ENCODE data around the gene DET1. TPM values are rescaled to one million over a fixed set of nuclear protein-coding genes. Genes with fewer than 3 reads are reported as not detected.
"Not testable (repeated sequence)": the region's sequence is repeated elsewhere in the genome, so short reads cannot be mapped to it uniquely, and the experiment has no call there.

The DET1 gene
- polyA plus RNA-seq, 4 donors = 11.5 to 17.9 (median 15.7) TPM

DNA sequence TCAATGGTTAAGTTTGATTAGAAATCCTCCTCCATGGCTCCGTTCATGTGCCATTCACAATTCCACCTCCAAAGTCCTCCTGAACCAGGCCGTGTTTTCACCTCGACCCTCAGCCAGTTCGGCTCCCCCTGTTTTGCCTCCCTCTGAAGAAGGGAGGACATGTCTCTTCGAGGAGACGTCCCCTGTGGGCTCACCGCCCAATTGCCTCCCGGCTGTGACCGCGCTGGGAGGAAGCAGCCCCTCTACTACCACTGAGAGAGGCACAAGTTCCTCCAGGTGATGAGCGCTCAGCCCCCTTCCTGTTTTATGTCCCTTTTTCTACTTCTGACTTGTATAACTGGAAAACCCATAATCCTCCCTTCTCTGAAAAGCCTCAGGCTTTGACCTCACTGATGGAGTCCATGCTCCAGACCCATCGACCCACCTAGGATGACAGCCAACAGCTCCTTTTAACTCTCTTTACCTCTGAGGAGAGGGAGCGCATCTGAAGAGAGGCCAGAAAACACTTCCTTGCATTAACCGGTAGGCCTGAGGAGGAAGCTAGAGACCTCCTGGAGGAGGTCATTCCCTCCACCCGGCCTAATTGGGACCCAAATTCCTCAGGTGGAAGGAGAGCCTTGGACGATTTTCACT, 4.7 kb downstream of the DET1 start:
- DNase-seq (ENCODE audit: low read depth in 4 of 4, low spot score in 2 of 4) = no peak

DNA sequence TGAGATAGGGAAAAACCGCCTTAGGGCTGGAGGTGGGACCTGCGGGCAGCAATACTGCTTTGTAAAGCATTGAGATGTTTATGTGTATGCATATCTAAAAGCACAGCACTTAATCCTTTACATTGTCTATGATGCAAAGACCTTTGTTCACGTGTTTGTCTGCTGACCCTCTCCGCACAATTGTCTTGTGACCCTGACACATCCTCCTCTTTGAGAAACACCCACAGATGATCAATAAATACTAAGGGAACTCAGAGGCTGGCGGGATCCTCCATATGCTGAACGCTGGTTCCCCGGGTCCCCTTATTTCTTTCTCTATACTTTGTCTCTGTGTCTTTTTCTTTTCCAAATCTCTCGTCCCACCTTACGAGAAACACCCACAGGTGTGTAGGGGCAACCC, 5.4 kb downstream of the DET1 start:
- DNase-seq (ENCODE audit: low read depth in 4 of 4, low spot score in 2 of 4) = not testable (repeated sequence)

DNA sequence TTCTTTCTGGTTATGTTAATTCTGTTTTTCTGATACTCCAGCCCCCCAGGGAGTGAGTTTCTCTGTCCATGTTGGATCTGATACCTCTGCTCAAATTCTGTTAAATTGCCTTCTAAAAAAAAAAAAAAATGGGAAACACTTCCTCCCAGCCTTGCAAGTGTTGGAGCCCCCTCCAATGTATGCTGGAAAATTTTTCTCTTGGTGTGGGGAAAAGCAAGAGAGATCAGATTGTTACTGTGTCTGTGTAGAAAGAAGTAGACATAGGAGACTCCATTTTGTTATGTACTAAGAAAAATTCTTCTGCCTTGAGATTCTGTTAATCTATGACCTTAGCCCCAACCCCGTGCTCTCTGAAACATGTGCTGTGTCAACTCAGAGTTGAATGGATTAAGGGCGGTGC, 6.1 kb downstream of the DET1 start:
- not testable (repeated sequence) for DNase-seq (ENCODE audit: low read depth in 4 of 4, low spot score in 2 of 4)

DNA sequence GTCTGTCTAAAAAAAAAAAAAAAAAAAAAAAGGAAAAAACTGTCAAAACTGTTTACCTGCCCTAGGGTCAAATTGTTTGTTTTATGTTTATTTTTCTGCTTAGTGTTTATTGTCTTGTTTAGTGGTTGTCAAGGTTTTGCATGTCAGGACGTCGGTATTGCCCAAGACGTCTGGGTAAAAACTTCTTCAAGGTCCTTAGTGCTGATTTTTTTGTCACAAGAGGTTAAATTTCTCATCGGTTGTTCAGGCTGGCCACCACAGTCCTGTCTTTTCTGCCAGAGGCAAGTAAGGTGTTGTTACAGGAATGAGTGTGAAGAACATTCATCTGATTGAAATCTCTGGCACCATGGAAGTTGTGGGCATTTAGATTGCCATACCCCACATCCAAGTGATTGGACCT, 7.0 kb downstream of the DET1 start:
- DNase-seq (ENCODE audit: low read depth in 4 of 4, low spot score in 2 of 4) = no peak

DNA sequence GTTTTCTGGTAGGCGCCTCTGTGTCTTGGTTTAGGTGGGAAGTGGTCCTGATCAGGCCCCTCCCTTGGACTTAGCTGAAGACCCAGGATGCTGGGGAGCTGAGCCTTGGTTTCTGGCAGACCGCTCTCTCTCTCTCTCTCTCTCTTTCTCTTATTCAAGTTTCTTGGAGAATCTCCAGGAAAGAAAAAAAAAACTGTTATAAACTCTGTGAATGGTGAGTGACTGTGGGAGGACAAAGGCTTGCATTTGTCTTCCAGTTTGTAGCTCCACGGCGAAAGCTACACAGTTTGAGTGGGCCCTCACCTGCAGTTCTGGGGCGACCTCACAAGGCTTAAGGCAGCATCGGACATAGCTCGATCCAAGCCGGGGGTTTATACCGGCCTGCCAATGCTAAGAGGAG, 7.5 kb downstream of the DET1 start:
- no peak for DNase-seq (ENCODE audit: low read depth in 4 of 4, low spot score in 2 of 4)

DNA sequence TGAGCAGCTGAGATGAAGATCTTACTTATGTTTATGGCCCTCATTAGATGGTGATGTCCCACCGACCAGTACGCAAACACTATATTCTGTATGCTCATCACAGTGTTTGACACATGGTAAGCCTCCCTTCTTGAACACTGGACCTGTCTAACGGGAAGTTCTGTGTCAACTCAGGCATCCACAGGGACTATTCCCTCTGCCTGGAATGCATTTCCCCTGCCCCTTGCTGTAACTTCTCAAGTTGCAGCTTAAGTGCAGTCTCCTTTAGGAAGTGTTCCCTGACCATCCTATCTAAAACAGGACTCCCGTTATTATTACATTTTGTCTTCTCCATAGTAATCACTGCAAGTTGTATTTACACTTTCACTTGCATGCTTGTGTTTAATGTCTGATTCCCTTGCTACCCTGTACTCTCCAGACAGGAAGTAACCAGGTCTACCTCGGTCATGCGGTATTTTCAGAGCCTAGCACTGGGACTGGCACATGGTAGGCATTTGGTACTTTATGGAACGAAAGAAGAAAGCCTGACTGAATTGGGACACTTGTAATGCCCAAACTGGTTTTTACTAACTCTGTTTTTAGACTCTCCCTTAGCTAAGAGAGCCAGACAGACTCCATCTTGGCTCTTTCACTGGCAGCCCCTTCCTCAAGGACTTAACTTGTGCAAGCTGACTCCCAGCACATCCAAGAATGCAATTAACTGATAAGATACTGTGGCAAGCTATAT, 8.7 kb downstream of the DET1 start:
- DNase-seq (ENCODE audit: low read depth in 4 of 4, low spot score in 2 of 4) = no peak

DNA sequence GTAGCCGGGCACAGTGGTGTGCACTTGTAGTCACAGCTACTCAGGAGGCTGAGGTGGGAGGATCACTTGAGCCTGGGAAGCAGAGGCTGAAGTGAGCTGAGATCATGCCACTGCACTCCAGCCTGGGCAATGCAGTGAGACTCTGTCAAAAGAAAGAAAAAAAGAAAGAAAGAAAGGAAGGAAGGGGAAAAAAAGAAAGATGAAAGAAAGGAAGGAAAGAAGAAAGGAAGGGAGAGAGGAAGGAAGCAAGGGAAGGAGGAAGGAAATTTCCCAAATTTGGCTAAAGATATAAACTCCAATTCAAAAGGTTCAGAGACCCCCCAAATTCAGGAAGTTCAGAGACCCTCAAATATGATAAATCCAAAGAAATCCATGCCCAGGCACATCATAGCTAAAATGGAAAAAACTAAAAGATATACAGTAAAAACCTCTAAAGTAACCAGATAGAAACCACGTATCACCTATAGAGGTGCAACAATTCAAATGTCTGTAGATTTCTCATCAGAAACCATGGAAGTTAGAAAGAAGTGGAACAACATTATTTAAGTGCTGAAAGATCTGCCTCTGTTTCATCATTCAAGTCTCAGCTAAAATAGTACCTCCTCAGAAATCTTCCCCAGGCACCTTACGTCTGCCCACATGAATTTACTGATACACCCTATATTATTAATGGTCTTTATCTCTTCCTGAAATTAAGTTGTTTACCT, 10.7 kb downstream of the DET1 start:
- DNase-seq (ENCODE audit: low read depth in 4 of 4, low spot score in 2 of 4) = no peak

DNA sequence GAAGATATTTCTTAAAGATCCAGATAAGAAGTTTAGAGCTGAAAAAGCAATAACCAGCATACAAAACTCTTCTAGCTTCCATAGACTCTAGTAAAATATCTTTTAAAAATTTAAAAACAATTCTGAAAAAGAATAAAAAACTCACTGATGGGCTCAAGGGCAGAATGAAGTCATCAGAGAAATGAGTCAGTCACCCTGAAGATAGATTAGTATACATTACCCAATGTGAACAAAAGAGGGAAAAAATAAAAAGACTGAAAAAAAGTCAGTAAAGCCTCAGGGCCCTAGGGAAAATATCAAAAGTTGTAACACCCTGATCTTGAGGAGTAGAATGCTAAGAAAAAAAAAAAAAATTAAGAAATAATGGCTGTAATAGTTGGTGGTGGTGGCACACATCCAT, 11.4 kb downstream of the DET1 start:
- DNase-seq (ENCODE audit: low read depth in 4 of 4, low spot score in 2 of 4) = no peak

DNA sequence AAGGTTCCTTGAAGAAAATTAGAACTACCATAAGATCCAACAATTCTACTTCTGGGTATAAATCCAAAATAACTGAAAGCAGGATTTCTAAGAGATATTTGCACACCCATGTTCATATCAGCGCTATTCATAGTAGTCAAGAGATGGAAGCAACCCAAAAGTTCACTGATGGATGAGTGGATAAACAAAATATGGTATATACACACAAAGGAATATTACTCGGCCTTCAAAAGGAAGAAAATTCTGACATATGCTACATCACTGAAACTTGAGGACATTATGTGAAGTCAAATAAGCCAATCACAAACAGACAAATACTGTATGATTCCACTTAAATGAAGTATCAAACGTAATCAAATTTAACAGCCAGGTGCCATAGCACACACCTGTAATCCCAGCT, 13.1 kb downstream of the DET1 start:
- DNase-seq (ENCODE audit: low read depth in 4 of 4, low spot score in 2 of 4) = no peak

DNA sequence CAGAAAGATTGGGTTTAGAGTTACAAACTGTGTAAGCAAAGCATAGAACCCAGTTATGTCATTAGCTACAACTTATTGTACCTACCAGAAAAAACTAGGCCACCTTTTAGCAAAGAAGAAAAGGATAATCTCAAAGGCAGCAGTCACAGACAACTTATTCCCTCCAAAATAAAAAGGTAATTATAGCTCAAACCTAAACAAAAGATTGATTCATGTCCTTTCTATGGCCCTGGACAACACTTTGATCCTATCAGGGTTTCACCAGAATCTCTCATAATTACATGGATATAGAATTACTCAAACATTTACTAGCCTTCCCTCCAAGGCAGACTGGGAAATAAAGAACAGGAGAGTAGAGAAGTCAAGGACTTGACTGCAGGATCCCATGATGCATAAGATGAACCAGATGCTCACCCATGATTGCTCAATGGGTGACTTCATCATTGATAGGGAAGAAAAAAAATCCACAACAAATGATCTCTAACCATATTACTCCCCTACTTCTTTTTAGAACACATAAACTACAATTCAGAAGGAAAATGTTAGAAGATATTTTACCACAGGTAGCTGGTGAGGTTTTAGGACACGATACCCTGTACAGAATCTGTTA, 17.4 kb downstream of the DET1 start:
- DNase-seq (ENCODE audit: low read depth in 4 of 4, low spot score in 2 of 4) = no peak

DNA sequence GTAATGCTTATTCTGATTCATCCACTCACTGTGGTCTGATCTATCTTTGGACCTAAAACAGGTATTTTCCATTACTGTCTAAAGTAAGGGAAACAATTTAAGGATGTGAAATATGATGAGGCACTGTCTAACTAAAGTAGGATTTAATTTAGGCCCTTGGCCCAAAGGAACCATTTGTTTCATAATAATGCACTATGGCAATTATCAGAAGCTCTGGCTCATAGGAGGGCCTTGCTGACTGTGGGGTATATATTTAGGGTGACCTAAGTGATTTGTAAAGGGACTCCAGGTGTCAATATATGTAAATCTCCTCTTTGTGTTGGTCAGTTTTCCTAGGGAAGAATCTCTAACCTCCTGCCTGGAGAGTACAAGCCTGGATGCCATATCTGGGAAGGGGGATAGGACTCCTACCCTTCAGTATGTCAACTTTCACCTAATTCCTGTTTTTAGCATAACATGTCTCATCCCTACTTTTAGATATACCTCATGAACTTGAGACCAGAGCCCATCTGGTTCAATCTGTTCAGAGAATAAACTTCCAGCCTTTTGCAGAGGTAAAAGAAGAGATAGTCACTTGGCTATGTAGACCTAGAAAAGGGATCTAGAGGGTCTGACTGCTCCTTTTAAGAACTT, 20.1 kb downstream of the DET1 start:
- no peak for DNase-seq (ENCODE audit: low read depth in 4 of 4, low spot score in 2 of 4)

DNA sequence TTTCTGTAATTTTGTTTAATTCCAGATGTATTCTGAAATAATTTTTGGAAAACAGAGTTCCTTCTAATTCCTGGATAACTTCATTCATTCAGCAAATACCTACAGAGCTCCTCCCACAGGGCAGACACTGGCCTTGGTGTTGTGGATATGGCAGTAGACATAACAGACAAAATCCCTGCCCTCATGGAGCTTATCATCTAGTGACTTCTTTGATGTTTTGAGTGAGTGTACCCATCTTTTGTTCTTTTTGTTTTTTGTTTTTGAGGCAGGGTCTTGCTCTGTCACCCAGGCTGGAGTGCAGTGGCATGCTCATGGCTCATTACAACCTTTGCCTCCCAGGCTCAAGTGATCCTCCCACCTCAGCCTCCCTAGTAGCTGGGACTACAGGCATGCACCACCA, 21.1 kb downstream of the DET1 start:
- no peak for DNase-seq (ENCODE audit: low read depth in 4 of 4, low spot score in 2 of 4)

DNA sequence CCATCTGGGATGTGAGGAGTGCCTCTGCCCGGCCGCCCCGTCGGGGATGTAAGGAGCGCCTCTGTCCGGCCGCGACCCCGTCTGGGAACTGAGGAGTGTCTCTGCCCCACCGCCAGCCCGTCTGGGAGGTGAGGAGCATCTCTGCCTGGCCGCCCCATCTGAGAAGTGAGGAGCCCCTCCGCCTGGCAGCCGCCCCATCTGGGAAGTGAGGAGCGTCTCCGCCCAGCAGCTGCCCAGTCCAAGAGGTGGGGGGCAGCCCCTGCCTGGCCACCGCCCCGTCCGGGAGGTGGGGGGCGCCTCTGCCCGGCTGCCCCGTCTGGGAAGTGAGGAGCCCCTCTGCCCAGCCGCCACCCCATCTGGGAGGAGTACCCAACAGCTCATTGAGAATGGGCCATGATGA, 22.4 kb downstream of the DET1 start:
- not testable (repeated sequence) for DNase-seq (ENCODE audit: low read depth in 4 of 4, low spot score in 2 of 4)

DNA sequence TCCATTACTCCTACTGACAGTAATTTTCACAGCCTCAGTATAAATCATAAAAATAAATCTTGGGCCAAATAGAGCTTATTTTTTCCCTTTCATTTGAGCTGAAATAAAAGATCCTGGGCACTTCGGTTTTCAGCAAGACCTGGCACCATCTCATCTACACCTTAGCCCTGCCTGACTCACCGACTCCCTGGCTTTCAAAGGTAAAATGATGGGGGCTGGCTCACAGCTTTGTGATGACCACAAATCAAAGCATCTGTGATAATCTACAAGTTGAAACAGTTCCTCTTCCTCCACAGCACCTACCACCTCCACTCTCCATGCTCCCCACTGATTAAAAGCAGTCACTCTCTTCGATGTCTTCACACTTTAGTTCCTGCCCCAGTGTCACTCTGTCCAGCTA, 27.6 kb downstream of the DET1 start:
- DNase-seq (ENCODE audit: low read depth in 4 of 4, low spot score in 2 of 4) = no peak

DNA sequence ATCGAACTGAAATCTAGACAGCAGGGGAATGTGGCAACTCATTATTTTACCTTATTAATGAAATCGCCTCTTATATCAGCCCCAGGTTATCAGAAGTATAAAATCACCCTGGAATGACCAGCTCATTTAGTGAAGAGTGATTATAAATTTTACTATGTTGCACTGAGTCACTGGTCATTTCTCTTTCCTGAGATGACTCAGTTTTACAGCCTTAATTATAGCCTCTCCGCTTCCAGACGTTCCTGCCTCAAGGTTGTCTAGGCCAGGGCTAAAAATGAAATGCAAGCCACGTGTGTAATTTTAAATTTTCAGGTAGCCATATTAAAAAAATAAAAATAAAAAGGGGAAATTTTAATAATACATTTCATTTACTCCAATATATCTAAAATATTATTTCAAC, 33.3 kb downstream of the DET1 start:
- DNase-seq (ENCODE audit: low read depth in 4 of 4, low spot score in 2 of 4) = no peak

DNA sequence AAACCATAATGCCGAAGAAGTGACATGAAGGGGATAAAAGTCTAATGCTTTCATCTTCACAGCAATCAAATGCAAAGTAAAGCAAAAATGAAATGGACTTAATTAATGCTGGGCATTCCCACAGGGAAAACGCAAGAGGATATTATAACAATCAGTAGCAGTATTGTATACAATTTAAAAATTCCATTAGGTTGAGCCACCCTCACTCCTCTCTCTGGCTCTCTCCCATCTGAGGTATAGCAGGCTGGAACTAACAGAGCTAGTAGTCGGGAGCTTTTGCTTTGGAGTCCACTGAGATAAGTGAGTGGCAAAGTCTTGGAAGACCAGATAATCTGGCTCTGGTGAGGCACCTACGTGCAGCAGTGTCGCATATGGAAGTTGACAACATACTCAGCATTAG, 33.9 kb downstream of the DET1 start:
- DNase-seq (ENCODE audit: low read depth in 4 of 4, low spot score in 2 of 4) = no peak

DNA sequence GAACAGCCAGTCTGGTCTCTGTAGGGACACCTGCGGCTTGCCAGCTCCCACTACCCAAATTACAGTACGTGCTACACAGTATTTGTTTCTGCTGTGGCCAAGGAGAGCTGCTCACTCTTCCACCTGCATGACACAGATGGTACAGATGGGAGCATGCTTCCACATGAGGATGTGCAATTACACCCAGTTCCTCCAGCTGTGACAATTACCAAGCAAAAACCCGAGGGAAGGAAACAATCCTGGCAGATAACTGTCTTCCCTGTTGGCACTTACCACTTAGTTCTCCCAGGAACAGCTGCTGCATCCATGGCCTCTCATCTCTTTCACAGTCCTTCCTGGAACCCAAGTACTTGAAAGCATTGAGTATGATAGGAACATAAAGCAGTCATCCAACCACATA, 34.4 kb downstream of the DET1 start:
- DNase-seq (ENCODE audit: low read depth in 4 of 4, low spot score in 2 of 4) = no peak

DNA sequence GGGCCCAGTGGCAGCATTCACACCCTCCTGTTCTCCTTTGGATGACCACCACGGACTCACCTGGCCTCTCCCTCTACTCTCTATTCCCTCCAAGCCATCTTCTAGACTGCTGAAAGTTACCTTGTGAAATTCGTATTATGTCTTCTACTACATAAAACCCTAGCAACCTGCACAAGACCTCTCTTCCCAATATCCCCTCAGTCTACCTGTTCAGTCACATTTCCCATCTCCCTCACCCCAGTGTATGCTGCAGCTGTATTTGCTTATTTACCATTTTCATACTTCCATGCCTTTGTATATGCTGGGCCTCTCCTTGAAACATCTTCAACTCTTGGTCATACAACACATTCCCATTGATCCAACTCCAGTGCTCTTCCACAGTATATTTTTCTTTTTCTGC, 35.3 kb downstream of the DET1 start:
- no peak for DNase-seq (ENCODE audit: low read depth in 4 of 4, low spot score in 2 of 4)

DNA sequence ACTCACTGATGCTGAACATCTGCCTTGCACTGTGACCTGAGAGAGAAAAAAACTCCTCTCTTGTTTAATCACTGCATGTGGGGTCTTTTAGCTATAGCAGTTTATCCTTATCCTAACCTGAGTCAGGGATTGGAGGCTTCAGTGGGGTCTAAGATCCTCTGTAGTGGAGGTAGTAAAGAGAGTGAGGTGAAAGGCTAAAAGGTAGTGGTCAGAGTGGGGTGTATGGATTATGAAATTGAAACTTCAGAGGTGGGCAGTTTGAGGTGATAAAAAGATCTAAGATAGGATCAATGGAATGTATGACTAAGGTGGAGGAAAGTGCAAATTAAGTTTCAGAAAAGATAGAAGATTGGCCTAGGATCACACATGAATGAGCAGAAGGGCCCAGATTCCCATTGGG, 36.5 kb downstream of the DET1 start:
- no peak for DNase-seq (ENCODE audit: low read depth in 4 of 4, low spot score in 2 of 4)

DNA sequence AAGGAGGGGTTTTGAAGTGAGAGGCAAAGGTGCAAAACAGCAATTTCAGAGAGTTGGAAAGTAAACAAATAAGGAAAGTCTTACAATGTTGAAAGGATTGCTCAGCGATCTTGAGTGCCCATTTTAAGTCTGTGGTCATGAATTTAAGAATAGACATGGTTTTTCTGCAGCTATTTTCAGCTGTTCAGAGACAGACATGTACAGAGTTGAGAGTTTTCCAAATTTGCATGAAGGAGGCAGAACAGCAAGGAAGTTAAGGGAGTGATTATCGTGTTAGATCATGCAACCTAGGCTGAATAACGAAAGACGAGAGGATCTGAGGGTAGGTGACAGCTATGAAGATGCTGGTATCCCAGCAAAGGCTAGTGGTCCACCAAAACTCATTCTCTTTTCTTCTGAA, 37.2 kb downstream of the DET1 start:
- DNase-seq (ENCODE audit: low read depth in 4 of 4, low spot score in 2 of 4) = no peak

DNA sequence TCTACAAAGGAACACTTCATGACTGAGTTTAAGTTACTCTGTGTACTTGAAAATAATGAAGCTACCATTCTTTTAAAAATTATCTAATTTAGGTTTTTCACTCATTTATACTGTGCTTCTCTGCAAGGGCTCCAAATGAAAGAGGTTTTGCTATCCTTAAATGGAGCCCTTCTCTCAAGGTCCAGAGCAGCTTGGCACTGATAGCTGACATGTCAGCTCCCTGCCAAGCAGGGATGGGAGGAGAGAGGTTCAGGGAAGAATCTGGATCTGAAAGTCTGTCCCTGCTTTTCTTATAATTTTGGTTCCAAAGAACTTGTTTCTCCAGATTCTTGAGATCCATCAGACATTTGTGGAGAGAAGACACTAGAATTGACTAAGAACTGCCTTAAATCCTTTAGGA, 39.9 kb downstream of the DET1 start:
- DNase-seq (ENCODE audit: low read depth in 4 of 4, low spot score in 2 of 4) = no peak

Measured in left renal cortex interstitium (tissue), 4 donors.